NCI-H524 (cell line): Measurements from ENCODE around the gene COBLL1.
"Not testable (repeated sequence)": the region's sequence is repeated elsewhere in the genome, so short reads cannot be mapped to it uniquely, and the experiment has no call there.

Experiments
- DNase-seq, 2 experiments: peaks; one replicate each; lab custom pipeline; 2025; lab: John Stamatoyannopoulos, UW

The COBLL1 gene

GRCh38 chr2:164711766-164712138 lies 129.9 kb downstream of the COBLL1 start:
- DNase-seq = no peak

GRCh38 chr2:164710837-164711765 lies 130.5 kb downstream of the COBLL1 start:
- no peak for DNase-seq

DNA sequence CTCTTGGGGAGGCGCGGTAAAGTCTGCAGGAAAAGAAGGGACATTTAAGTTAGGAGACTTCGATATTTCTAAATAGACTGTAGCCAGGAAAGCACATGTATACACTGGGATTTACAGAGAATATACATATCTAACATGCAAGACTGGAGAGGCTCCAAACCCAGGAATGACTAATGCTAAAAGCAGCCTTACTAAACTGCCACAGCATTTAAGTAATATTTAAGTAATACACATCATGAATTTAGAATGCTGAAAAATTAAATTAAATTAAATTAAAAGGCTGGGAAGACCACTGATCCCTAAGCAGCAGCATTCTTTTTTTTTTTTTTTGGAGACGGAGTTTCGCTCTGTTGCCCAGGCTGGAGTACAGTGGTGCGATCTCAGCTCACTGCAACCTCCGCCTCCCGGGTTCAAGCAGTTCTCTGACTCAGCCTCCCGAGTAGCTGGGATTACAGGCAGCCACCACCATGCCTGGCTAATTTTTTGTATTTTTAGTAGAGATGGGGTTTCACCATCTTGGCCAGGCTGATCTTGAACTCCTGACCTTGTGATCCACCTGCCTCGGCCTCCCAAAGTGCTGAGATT lies 131.3 kb downstream of the COBLL1 start:
- not testable (repeated sequence) for DNase-seq

DNA sequence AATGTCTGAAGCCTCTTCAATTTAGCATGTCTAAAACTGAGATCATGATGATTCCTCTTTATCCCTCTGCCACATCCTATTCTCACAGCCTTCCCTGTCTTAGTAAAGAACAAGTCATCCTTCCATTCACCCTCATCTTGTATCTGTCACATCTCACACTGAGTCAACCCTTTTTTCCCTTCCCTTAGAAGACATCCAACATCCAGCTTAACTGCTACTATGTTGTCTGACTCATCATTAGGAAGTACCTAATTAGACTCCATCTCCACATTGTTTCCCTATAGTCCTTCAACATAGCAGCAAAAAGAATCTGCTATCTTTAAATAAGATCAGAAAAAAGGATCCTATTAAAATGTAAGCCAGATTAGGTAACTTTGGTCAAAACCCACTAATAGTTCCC lies 135.1 kb downstream of the COBLL1 start:
- no peak for DNase-seq

DNA sequence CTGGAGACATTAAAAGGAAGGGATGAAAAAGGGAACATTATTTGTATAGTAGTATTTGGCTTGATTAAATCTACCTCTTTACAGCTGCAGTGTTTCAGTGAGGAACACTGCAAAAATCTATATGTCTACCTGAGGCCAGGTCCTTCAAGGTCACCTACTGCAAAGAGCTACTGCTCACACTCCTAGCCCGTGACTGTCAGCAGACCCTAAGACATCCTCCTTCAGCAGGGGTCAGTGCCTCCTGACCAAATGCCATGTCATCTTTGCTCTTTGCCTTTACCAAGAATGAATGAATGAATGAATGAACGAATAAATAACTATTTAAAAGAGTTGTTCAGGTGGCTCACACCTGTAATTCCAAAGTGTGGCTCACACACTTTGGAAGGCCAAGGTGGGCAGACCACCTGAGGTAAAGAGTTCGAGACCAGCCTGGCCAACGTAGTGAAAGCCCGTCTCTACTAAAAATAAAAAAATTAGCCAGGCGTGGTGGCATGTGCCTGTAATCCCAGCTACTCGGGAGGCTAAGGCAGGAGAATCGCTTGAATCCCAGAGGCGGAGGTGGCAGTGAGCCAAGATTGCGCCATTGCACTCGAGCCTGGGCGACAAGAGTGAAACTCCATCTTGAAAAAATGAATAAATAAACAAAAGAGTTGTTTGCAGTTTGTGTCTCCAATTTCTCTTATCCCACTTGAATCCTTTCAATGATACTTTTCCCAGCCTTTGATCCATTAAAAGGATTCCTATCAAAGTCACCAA lies 136.0 kb downstream of the COBLL1 start:
- no peak for DNase-seq

- DNase-seq = no peak
Observed at GRCh38 chr2:164703915-164704706, 137.5 kb downstream of the COBLL1 start.

DNA sequence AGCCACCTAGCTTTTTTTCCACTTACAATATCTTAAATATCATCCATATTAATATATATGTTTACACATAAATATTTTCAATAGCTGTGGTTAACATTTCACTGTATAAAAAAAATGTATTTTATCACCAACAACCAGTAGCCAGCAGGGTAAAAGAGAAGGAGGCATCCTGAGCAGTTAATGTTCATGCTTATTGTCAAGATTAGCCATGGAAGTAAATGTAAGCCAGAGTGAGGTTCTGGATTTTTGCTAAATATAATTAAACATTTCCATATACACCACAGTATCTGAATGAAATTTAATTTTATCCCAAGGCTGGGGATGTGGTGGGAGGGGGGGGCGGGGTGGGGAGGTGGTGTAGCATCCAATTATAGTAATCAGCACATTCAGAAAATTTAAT lies 140.1 kb downstream of the COBLL1 start:
- DNase-seq = no peak

GRCh38 chr2:164700390-164700789 lies 141.2 kb downstream of the COBLL1 start:
- no peak for DNase-seq

DNA sequence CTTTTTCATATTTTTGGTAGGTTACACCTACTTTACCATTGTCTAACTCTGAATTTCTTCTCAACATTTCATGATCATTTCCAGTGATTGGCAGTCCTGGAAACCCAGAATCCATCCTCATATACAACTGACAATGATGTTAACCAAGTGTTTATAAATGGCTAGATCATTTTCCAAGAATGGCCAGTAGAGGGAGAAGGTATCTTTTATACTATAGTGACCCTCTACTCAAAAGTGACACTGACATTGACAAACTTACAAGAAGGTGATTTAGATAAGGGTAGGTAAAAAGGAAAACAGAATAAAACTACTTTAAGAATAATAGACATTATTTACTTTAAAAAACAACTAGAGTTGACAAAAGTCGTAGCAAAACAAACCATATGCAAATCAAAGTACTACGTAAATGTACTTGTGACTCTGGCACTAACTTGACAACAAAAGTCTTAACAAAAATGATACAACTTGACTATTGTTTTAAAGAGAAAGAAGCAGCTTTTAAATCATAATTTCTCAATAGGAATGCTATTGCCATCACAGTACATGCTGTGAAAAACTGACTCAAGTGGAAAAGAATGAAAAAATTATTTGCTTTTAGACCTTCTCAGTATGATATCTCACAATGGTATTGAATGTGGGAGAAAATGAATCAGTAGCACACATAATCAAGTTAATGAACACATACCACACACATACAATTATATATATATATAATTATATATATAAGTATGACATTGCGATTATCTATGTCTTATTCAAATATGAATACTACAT lies 143.7 kb downstream of the COBLL1 start:
- peak in 1 of 2 experiments; percentile 28 for DNase-seq

DNA sequence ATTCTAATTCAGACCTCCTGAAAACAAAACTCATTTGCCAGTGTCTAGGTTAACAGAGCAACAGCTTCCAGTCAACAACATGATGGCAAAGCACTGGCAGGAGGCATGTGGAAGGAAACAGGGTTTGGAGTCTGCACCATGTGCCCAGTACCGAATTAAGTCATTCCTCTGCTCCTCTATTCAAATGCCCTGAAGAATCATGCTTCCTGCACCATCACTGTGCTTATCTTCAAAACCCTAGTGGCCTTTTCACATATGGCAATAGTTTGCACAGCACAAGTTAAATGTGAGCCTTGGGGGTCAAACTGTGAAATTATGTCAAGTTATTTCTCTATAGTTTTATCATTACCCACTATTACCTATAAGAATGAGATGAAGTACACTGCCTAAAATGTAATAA lies 145.0 kb downstream of the COBLL1 start:
- DNase-seq = no peak

GRCh38 chr2:164694275-164694695 lies 147.3 kb downstream of the COBLL1 start:
- DNase-seq = no peak

DNA sequence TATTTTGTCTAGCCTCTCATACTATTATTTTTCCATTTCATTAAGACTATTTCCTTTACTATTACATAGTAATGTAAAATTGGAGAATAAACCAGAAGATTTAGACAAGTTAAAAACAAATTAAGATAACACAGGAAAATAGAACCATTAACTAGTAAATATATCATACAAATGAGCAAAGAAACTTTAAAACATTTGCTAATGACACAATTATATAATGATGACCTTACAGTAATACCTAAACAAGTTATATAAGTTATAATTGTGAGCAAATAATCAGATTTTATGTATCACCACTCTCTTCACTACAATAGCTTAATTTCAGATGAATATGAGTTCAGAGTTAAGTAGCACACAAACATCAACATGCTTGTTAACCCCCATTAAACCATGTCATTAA lies 147.8 kb downstream of the COBLL1 start:
- DNase-seq = no peak

- no peak for DNase-seq
Observed at GRCh38 chr2:164693390-164693789, 148.2 kb downstream of the COBLL1 start.

DNA sequence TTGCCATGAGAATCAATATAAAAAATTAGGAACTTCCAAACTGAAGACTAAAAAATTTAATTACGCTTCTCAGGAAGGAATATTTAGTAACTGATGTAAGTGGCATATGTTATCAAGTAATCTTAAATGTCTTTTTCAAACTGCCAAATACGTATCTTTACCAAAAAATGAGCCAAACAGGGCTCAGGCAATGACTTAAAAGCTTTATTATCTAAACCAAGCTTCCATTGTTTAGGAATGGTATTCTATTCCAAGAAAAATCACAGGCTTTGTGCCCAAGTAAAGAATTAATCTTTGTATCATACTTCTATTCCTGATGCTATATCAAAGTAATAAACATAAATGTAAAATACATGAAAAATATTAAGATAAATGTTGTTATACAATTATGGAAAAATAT lies 148.7 kb downstream of the COBLL1 start:
- DNase-seq = no peak

DNA sequence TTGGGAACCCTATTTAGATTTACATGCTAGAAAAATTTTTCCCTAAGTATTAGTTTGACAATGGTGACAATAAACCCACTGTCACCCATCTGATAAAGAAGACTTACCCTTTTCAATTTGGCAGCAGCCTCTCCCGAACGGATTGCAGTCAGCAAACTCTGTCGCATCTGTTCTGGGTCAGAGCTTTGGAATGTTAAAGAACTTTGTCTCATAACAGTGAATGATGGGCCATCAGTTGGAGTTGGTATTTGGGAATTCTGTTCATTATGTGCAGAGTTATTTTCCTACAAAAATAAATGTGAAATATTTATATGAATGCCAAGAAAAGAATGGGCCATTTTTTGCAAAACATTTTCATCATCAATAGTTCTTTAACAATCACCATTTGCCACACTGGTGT lies 149.5 kb downstream of the COBLL1 start:
- DNase-seq = no peak

DNA sequence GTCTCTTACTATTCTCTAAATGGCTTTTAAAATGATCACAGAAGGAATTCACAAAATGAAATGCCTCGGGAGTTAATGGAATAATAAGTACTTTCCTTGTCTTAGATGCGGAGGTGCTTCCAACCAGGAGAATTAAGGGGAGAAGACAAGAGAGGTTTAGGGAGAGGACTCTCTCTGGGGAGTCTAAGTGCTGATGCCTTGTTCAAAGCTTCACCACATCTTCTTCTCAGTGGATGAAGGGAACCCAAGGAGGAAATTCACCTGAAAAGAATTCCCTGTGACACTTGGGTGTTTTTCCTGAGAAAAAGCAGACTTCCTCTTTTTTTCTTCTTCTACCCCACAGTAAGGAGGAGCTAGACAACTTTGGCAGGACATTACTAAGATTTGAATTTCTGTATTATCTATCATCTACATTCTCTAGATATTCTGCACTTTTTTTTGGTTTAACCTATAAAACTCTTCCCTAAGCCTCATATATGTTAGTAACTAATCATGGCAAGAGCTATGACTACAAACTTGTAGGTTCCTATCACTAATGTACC lies 150.2 kb downstream of the COBLL1 start:
- DNase-seq = no peak

- DNase-seq = no peak
Observed at GRCh38 chr2:164690361-164690760, 151.3 kb downstream of the COBLL1 start.

DNA sequence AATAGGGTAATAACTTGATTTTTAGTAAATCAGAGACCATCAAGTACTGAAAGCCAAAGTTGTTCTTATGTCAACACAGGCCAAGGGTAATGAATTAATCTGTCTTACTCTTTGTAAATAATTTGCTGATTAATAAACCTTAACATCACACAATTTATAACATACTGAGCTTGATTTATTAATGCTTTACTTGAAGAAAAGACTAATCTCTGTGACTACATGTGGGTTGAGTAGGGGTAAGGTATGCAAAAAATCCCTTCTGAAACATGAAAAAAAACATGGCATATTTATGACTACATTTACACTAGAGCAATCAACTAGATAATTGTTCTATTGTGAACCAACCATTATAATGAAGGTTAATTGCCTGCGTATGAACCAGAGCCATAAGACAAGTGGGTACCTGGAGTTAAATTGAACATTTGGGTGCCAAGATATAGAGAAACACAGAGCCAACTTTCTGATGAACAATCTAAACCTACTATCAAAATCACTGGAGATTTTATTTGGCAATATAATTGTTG lies 152.7 kb downstream of the COBLL1 start:
- no peak for DNase-seq

- no peak for DNase-seq
Observed at GRCh38 chr2:164681009-164681408, 160.6 kb downstream of the COBLL1 start.

GRCh38 chr2:164678631-164679149 lies 162.9 kb downstream of the COBLL1 start:
- DNase-seq = no peak
